ENCODE measurements around the gene SLIT3.

The SLIT3 gene

DNA sequence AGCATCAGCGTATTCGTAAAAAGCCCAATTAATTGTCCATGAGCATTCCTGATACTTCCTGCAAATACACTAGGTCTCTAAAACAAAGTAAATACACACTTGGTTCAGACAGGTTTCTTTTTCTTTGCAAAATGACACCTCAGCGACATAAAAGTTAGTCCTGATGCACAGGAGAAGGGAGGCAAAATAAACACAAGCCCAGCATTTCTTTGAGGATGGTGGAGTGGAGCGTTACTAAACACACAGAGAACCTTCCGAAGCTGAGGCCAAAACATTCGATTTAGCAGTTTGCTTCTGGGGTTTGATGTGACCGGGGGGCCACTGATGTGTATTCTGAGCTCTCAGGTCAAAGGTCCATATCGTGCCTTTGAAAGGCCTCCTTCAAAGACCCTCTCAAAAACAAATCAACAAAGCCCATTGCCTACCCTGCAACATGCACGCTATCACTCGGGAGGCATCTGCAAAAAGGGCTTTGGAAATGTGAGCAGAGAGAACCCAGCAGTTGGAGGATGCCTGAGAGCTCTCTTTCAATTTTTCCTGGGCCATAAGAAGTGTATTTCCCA lies 453.3 kb downstream of the SLIT3 start:
- Histone ChIP-seq H3K4me1 (ENCODE audit: low read length) (no peaks in the 10 kb centered on the region), H3K9ac (ENCODE audit: low read length) (no peak overlapping the region), H3K4me2 (ENCODE audit: low read length) (no peak overlapping the region), H4K20me1 (ENCODE audit: insufficient read depth, low read length) (no peaks in the 10 kb centered on the region; the same call in 1 of the 2 replicates), H3K36me3 (replicated peaks; ENCODE audit: low read depth, low read length) (no peaks in the 10 kb centered on the region), H3K9me3 (ENCODE audit: insufficient read depth, low read length) (no peaks in the 10 kb centered on the region), H3K27me3 (ENCODE audit: low read depth, low read length) (peaks cover 68% of the 10 kb centered on the region), H3K27ac (ENCODE audit: low read length) (no peak overlapping the region), H3K4me3 (ENCODE audit: low read length) (no peak overlapping the region), H3K79me2 (ENCODE audit: low read length) (no peaks in the 10 kb centered on the region), H2AFZ (ENCODE audit: low read depth, low read length) (no peak overlapping the region)
- no peak for TF ChIP-seq EZH2phosphoT487 (IDR thresholded peaks at IDR 0.05; ENCODE audit: low read depth)
- TF ChIP-seq, protein P1, sequence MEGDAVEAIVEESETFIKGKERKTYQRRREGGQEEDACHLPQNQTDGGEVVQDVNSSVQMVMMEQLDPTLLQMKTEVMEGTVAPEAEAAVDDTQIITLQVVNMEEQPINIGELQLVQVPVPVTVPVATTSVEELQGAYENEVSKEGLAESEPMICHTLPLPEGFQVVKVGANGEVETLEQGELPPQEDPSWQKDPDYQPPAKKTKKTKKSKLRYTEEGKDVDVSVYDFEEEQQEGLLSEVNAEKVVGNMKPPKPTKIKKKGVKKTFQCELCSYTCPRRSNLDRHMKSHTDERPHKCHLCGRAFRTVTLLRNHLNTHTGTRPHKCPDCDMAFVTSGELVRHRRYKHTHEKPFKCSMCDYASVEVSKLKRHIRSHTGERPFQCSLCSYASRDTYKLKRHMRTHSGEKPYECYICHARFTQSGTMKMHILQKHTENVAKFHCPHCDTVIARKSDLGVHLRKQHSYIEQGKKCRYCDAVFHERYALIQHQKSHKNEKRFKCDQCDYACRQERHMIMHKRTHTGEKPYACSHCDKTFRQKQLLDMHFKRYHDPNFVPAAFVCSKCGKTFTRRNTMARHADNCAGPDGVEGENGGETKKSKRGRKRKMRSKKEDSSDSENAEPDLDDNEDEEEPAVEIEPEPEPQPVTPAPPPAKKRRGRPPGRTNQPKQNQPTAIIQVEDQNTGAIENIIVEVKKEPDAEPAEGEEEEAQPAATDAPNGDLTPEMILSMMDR (IDR thresholded peaks at IDR 0.05; ENCODE audit: low read depth, low read length), result no peak

DNA sequence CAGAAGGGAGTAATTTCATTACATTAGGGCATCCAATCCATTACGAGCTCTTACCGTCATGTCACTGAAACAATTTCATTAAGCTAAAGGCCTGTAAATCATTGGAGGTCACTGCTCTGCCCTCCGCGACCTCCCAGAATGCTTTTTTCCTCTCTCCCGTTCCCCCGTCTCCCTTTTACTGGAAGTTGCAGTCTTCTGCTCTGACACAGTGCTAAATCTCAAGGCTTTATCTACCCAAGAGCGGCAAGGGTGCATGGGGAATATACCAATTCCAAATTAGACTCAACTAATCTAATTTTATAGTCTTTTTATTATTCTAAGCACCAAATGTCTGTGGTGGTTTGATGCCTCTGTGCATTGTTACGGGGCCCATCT lies 456.0 kb downstream of the SLIT3 start:
- no peaks in the 10 kb centered on the region for H3K36me3 ChIP-seq (replicated peaks; ENCODE audit: low read depth, low read length)
- no peak overlapping the region for H3K4me3 ChIP-seq (ENCODE audit: low read length)
- no peak overlapping the region for H3K9ac ChIP-seq (ENCODE audit: low read length)
- no peak overlapping the region for H3K4me2 ChIP-seq (ENCODE audit: low read length)
- H3K27ac ChIP-seq (ENCODE audit: low read length), result no peak overlapping the region
- H3K9me3 ChIP-seq (ENCODE audit: insufficient read depth, low read length), result no peaks in the 10 kb centered on the region
- H3K79me2 ChIP-seq (ENCODE audit: low read length), result no peaks in the 10 kb centered on the region
- H4K20me1 ChIP-seq (ENCODE audit: insufficient read depth, low read length), result no peaks in the 10 kb centered on the region; the same call in 1 of the 2 replicates
- H2AFZ ChIP-seq (ENCODE audit: low read depth, low read length), result no peak overlapping the region
- TF ChIP-seq EZH2phosphoT487 (IDR thresholded peaks at IDR 0.05; ENCODE audit: low read depth), result no peak
- TF ChIP-seq, protein P1 (IDR thresholded peaks at IDR 0.05; ENCODE audit: low read depth, low read length), result no peak
- no peaks in the 10 kb centered on the region for H3K4me1 ChIP-seq (ENCODE audit: low read length)
- H3K27me3 ChIP-seq (ENCODE audit: low read depth, low read length), result peaks cover 80% of the 10 kb centered on the region

DNA sequence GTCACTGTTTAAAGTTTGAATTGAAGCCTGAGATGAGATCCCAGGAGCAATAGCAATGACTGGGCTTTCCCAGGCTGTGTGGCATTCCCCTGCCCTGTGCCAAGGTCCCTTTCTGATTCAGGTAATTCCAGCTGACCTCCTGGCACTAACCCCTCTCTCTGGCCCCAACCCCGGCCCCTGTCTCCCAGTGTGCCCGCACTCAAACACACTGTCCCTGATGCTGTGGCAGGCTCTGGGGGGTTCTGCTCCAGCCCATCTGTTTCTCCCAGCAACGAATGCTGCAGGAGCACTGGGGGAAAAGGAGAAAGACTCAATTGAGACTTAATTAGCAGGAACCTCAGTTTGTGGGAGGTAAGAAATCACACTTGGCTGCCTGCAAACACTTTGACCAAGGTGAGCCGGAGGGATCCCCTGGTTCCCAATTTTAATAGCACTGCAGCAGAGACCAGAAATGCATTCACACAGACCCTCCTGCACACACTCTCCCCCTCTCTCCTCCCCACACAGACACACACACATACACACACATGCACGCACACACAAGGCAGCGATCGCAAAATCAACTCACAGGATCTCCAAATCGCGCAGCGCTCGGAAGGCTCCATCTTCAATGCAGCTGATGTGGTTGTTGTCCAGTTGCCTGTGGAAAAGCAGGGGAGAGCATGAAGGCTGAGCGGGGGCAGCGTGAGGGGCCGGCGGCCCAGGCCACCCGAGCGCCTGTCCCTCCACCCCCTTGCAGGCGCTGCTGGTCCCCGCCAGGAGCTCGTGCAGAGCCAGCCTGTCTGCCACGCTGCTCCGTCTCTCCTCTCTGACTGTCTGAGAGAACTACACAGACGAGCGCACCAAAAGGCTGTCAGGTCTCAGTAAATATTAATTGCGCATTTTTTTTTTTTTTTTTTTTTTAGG lies 456.7 kb downstream of the SLIT3 start:
- H3K4me1 ChIP-seq (ENCODE audit: low read length), result no peaks in the 10 kb centered on the region
- no peak overlapping the region for H3K4me2 ChIP-seq (ENCODE audit: low read length)
- H3K27me3 ChIP-seq (ENCODE audit: low read depth, low read length), result peaks cover 80% of the 10 kb centered on the region
- no peak overlapping the region for H3K27ac ChIP-seq (ENCODE audit: low read length)
- H3K9ac ChIP-seq (ENCODE audit: low read length), result no peak overlapping the region
- no peaks in the 10 kb centered on the region for H3K9me3 ChIP-seq (ENCODE audit: insufficient read depth, low read length)
- H3K79me2 ChIP-seq (ENCODE audit: low read length), result no peaks in the 10 kb centered on the region
- no peak overlapping the region for H2AFZ ChIP-seq (ENCODE audit: low read depth, low read length)
- no peaks in the 10 kb centered on the region for H3K36me3 ChIP-seq (replicated peaks; ENCODE audit: low read depth, low read length)
- TF ChIP-seq EZH2phosphoT487 (IDR thresholded peaks at IDR 0.05; ENCODE audit: low read depth), result no peak
- TF ChIP-seq, protein P1 (IDR thresholded peaks at IDR 0.05; ENCODE audit: low read depth, low read length), result no peak
- H3K4me3 ChIP-seq (ENCODE audit: low read length), result no peak overlapping the region
- no peaks in the 10 kb centered on the region; the same call in 1 of the 2 replicates for H4K20me1 ChIP-seq (ENCODE audit: insufficient read depth, low read length)

DNA sequence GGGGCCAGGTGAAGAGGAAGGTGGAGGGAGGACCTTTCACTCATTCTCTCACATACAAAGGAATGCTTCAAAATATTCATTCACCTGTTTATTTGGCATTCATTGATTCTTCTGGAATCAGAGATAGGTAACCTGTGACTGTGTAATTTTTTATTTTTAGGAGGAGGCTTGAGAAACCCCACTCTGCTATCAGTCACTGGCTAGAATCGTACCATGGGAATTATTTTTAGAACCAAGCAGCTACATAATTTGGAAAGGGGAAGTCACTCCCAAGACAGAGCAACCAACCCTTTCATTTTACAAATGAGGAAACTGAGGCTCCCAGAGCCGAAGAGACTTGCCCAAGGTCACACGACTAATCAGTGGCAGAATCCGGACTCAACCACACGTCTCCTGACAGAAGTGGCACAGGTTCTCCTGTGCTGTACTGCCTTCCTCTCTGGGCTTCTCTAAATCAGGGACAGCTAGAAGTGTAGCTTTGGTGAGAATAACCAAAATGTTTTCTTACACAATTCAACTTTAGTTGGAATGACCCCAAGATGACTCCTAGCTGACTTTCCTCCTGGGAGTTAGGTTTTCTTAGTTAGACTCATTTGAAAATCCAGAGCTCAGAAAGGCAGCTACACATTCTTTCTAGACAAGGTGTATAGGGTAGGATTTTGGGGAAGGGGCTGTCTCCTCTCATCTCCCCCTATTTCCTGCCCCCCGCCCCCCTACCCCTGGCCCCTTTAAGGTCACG lies 457.5 kb downstream of the SLIT3 start:
- H3K9me3 ChIP-seq (ENCODE audit: insufficient read depth, low read length), result no peaks in the 10 kb centered on the region
- H3K4me1 ChIP-seq (ENCODE audit: low read length), result no peaks in the 10 kb centered on the region
- TF ChIP-seq EZH2phosphoT487 (IDR thresholded peaks at IDR 0.05; ENCODE audit: low read depth), result no peak
- TF ChIP-seq, protein P1 (IDR thresholded peaks at IDR 0.05; ENCODE audit: low read depth, low read length), result no peak
- no peaks in the 10 kb centered on the region for H3K36me3 ChIP-seq (replicated peaks; ENCODE audit: low read depth, low read length)
- no peak overlapping the region for H3K27ac ChIP-seq (ENCODE audit: low read length)
- no peak overlapping the region for H3K9ac ChIP-seq (ENCODE audit: low read length)
- no peak overlapping the region for H3K4me2 ChIP-seq (ENCODE audit: low read length)
- no peaks in the 10 kb centered on the region; the same call in 1 of the 2 replicates for H4K20me1 ChIP-seq (ENCODE audit: insufficient read depth, low read length)
- peaks cover 80% of the 10 kb centered on the region for H3K27me3 ChIP-seq (ENCODE audit: low read depth, low read length)
- H2AFZ ChIP-seq (ENCODE audit: low read depth, low read length), result no peak overlapping the region
- H3K79me2 ChIP-seq (ENCODE audit: low read length), result no peaks in the 10 kb centered on the region
- no peak overlapping the region for H3K4me3 ChIP-seq (ENCODE audit: low read length)
